Prostate gland (tissue), 2 donors: ENCODE measurements around the gene PER1.

Experiments used
- POLR2A ChIP-seq: fragments of 450-650 bp; IDR thresholded peaks from one replicate; pipeline ENCODE4 v1.6.1; 2016; ENCODE audit warnings: antibody characterized with exemption, mild to moderate bottlenecking
- TF ChIP-seq, protein P1 (sequence below), 4 experiments: fragments of 200-600 bp in 2 of 4; fragments of 450-650 bp in 2 of 4; sonication (generic) in 2 of 4; IDR thresholded peaks; 1 replicate in 3 of 4; 2 replicates in 1 of 4; pipeline ENCODE4 v1.5.1; 2016 to 2019; ENCODE audit warnings: antibody characterized with exemption in 4 of 4, mild to moderate bottlenecking in 2 of 4, moderate library complexity in 2 of 4

DNA sequence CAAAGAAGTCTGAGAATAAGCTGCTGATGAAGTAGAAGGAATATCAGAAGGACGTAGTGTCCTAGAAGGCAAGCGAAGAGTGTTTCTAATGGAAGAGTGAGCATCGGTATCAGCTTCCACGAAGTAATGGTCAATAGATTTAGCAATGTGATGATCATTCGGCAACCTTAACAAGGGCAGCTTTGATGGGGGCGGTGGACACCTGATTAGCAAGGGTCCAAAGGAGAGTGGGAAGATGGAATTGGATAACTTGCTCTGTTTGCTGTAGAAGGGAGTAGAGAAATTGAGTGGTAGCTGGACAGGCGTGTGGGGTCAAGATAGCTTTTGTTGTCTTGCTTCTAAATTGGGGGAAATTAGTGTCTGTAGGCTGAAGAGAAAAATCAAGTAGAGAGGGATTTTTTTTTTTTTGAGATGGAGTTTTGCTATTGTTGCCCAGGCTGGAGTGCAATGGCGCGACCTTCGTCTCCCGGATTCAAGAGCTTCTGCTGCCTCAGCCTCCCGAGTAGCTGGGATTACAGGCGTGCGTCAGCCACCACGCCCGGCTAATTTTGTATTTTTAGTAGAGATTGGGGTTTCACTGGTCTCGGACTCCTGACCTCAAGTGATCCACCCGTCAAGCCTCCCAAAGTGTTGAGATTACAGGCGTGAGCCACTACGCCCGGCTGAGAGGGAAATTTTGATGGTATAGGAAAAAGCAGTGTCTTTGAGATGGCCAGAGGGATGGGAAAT lies 14.4 kb downstream of the PER1 start:
- TF ChIP-seq POLR2A = no peak
- TF ChIP-seq, protein P1, sequence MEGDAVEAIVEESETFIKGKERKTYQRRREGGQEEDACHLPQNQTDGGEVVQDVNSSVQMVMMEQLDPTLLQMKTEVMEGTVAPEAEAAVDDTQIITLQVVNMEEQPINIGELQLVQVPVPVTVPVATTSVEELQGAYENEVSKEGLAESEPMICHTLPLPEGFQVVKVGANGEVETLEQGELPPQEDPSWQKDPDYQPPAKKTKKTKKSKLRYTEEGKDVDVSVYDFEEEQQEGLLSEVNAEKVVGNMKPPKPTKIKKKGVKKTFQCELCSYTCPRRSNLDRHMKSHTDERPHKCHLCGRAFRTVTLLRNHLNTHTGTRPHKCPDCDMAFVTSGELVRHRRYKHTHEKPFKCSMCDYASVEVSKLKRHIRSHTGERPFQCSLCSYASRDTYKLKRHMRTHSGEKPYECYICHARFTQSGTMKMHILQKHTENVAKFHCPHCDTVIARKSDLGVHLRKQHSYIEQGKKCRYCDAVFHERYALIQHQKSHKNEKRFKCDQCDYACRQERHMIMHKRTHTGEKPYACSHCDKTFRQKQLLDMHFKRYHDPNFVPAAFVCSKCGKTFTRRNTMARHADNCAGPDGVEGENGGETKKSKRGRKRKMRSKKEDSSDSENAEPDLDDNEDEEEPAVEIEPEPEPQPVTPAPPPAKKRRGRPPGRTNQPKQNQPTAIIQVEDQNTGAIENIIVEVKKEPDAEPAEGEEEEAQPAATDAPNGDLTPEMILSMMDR (IDR thresholded peaks at IDR 0.05) = no peak
